ENCODE results near the gene PIGZ.

Gene PIGZ

GRCh38 chr3:197007953-197008352 is 39.3 kb upstream of the PIGZ start:
- in situ Hi-C loops (cut with MboI; ENCODE audit: low sequenced_read_pairs) = loop anchor here (25.0 kb wide), 2 partner anchors 179 to 504 kb away; no protein-coding TSS in a partner anchor
- DNase-seq (ENCODE audit: low spot score in 2 of 2) = no peak

GRCh38 chr3:197007296-197007940 is 38.8 kb upstream of the PIGZ start:
- Histone ChIP-seq H3K9me3 (no peaks in the 10 kb centered on the region), H3K36me3 (replicated peaks) (peaks cover 6% of the 10 kb centered on the region; the same call in 1 of the 2 replicates), H3K4me3 (no peak overlapping the region), H3K4me1 (peaks cover 7% of the 10 kb centered on the region), H3K27me3 (ENCODE audit: low read depth) (no peaks in the 10 kb centered on the region)
- in situ Hi-C loops (cut with MboI; ENCODE audit: low sequenced_read_pairs) = loop anchor here (25.0 kb wide), 2 partner anchors 180 to 505 kb away; no protein-coding TSS in a partner anchor
- no peak for DNase-seq (ENCODE audit: low spot score in 2 of 2)

More at GRCh38 chr3:197007953-197008352, 39.3 kb upstream of the PIGZ start:
- peaks cover 6% of the 10 kb centered on the region; the same call in 1 of the 2 replicates for H3K36me3 ChIP-seq (replicated peaks)
- H3K9me3 ChIP-seq = no peaks in the 10 kb centered on the region
- H3K27me3 ChIP-seq (ENCODE audit: low read depth) = no peaks in the 10 kb centered on the region
- no peak overlapping the region for H3K4me3 ChIP-seq
- peaks cover 11% of the 10 kb centered on the region for H3K4me1 ChIP-seq

GRCh38 chr3:197006860-197007259 is 38.2 kb upstream of the PIGZ start:
- Histone ChIP-seq H3K4me3 (no peak overlapping the region), H3K27me3 (ENCODE audit: low read depth) (no peaks in the 10 kb centered on the region), H3K9me3 (no peaks in the 10 kb centered on the region), H3K4me1 (peaks cover 7% of the 10 kb centered on the region), H3K36me3 (replicated peaks) (peaks cover 6% of the 10 kb centered on the region; the same call in 1 of the 2 replicates)
- in situ Hi-C loops (cut with MboI; ENCODE audit: low sequenced_read_pairs) = loop anchor here (25.0 kb wide), 2 partner anchors 180 to 505 kb away; no protein-coding TSS in a partner anchor
- DNase-seq (ENCODE audit: low spot score in 2 of 2) = no peak

- Histone ChIP-seq H3K27me3 (ENCODE audit: low read depth) (no peaks in the 10 kb centered on the region), H3K36me3 (replicated peaks) (peaks cover 6% of the 10 kb centered on the region; the same call in 1 of the 2 replicates), H3K4me3 (no peak overlapping the region), H3K4me1 (peaks cover 7% of the 10 kb centered on the region), H3K9me3 (no peaks in the 10 kb centered on the region)
- in situ Hi-C loops (cut with MboI; ENCODE audit: low sequenced_read_pairs) = loop anchor here (25.0 kb wide), 2 partner anchors 181 to 506 kb away; no protein-coding TSS in a partner anchor
- DNase-seq (ENCODE audit: low spot score in 2 of 2) = no peak
Measured at GRCh38 chr3:197006446-197006845, 37.8 kb upstream of the PIGZ start.

GRCh38 chr3:197003461-197004385 is 35.1 kb upstream of the PIGZ start:
- no peaks in the 10 kb centered on the region for H3K9me3 ChIP-seq
- H3K27me3 ChIP-seq (ENCODE audit: low read depth) = no peaks in the 10 kb centered on the region
- peaks cover 7% of the 10 kb centered on the region for H3K4me1 ChIP-seq
- H3K36me3 ChIP-seq (replicated peaks) = peaks cover 6% of the 10 kb centered on the region; the same call in 1 of the 2 replicates
- peak overlapping the region; percentile 33 for H3K4me3 ChIP-seq
- DNase-seq (ENCODE audit: low spot score in 2 of 2) = peak in 1 of 2 experiments; percentile 48
- in situ Hi-C loops (cut with MboI; ENCODE audit: low sequenced_read_pairs) = loop anchor here (25.0 kb wide), 2 partner anchors 184 to 509 kb away; no protein-coding TSS in a partner anchor

GRCh38 chr3:197002701-197003454 is 34.2 kb upstream of the PIGZ start:
- Histone ChIP-seq H3K4me1 (peaks cover 7% of the 10 kb centered on the region), H3K27me3 (ENCODE audit: low read depth) (no peaks in the 10 kb centered on the region), H3K9me3 (no peaks in the 10 kb centered on the region), H3K4me3 (peak overlapping the region; percentile 33), H3K36me3 (replicated peaks) (peaks cover 6% of the 10 kb centered on the region; the same call in 1 of the 2 replicates)
- DNase-seq (ENCODE audit: low spot score in 2 of 2) = peak; percentile 64 to 84
- in situ Hi-C loops (cut with MboI; ENCODE audit: low sequenced_read_pairs) = loop anchor here (25.0 kb wide), 2 partner anchors 184 to 509 kb away; no protein-coding TSS in a partner anchor

GRCh38 chr3:197001972-197002700 is 33.5 kb upstream of the PIGZ start:
- H3K27me3 ChIP-seq (ENCODE audit: low read depth) = no peaks in the 10 kb centered on the region
- H3K9me3 ChIP-seq = no peaks in the 10 kb centered on the region
- peaks cover 6% of the 10 kb centered on the region; the same call in 1 of the 2 replicates for H3K36me3 ChIP-seq (replicated peaks)
- in situ Hi-C loops (cut with MboI; ENCODE audit: low sequenced_read_pairs) = loop anchor here (25.0 kb wide), 2 partner anchors 185 to 510 kb away; no protein-coding TSS in a partner anchor
- H3K4me1 ChIP-seq = peaks cover 7% of the 10 kb centered on the region
- no peak for DNase-seq (ENCODE audit: low spot score in 2 of 2)
- H3K4me3 ChIP-seq = no peak overlapping the region

- DNase-seq (ENCODE audit: low spot score in 2 of 2) = no peak
- peaks cover 6% of the 10 kb centered on the region; the same call in 1 of the 2 replicates for H3K36me3 ChIP-seq (replicated peaks)
- H3K4me1 ChIP-seq = peaks cover 7% of the 10 kb centered on the region
- in situ Hi-C loops (cut with MboI; ENCODE audit: low sequenced_read_pairs) = loop anchor here (25.0 kb wide), 2 partner anchors 186 to 511 kb away; no protein-coding TSS in a partner anchor
- no peak overlapping the region for H3K4me3 ChIP-seq
- H3K9me3 ChIP-seq = no peaks in the 10 kb centered on the region
- no peaks in the 10 kb centered on the region for H3K27me3 ChIP-seq (ENCODE audit: low read depth)
Measured at GRCh38 chr3:197001106-197001971, 32.7 kb upstream of the PIGZ start.

- peaks cover 6% of the 10 kb centered on the region; the same call in 1 of the 2 replicates for H3K36me3 ChIP-seq (replicated peaks)
- H3K27me3 ChIP-seq (ENCODE audit: low read depth) = no peaks in the 10 kb centered on the region
- in situ Hi-C loops (cut with MboI; ENCODE audit: low sequenced_read_pairs) = loop anchor here (25.0 kb wide), 2 partner anchors 187 to 512 kb away; no protein-coding TSS in a partner anchor
- H3K4me1 ChIP-seq = peaks cover 7% of the 10 kb centered on the region
- no peak overlapping the region for H3K4me3 ChIP-seq
- no peaks in the 10 kb centered on the region for H3K9me3 ChIP-seq
- no peak for DNase-seq (ENCODE audit: low spot score in 2 of 2)
Measured at GRCh38 chr3:197000211-197000610, 31.6 kb upstream of the PIGZ start.

GRCh38 chr3:196998966-196999760 is 30.5 kb upstream of the PIGZ start:
- H3K4me1 ChIP-seq = peaks cover 7% of the 10 kb centered on the region
- in situ Hi-C loops (cut with MboI; ENCODE audit: low sequenced_read_pairs) = no loop called here
- DNase-seq (ENCODE audit: low spot score in 2 of 2) = no peak
- no peaks in the 10 kb centered on the region for H3K9me3 ChIP-seq
- no peaks in the 10 kb centered on the region for H3K27me3 ChIP-seq (ENCODE audit: low read depth)
- H3K36me3 ChIP-seq (replicated peaks) = peaks cover 3% of the 10 kb centered on the region; the same call in 1 of the 2 replicates
- H3K4me3 ChIP-seq = no peak overlapping the region

- in situ Hi-C loops (cut with MboI; ENCODE audit: low sequenced_read_pairs) = no loop called here
- peak in 1 of 2 experiments; percentile 5 for DNase-seq (ENCODE audit: low spot score in 2 of 2)
- H3K27me3 ChIP-seq (ENCODE audit: low read depth) = no peaks in the 10 kb centered on the region
- H3K4me3 ChIP-seq = no peak overlapping the region
- no peaks in the 10 kb centered on the region for H3K9me3 ChIP-seq
- no peaks in the 10 kb centered on the region for H3K36me3 ChIP-seq (replicated peaks)
- H3K4me1 ChIP-seq = no peaks in the 10 kb centered on the region
Measured at GRCh38 chr3:196997311-196997710, 28.7 kb upstream of the PIGZ start.
